Measurements from ENCODE around the gene BIVM.

- TF ChIP-seq CTCF (IDR thresholded peaks at IDR 0.05; ENCODE audit: extremely low read depth in 1 of 2, insufficient read depth in 1 of 2, low read depth in 1 of 2, low read length in 2 of 2): peak in 1 of 2 donors; percentile 10
- peak; percentile 97 for TF ChIP-seq POLR2A (IDR thresholded peaks at IDR 0.05; ENCODE audit: low read depth, low read length)
- TF ChIP-seq EZH2 (IDR thresholded peaks at IDR 0.05; ENCODE audit: borderline replicate concordance, low read depth, low read length, severe bottlenecking): no peak
- TF ChIP-seq POLR2AphosphoS5 (IDR thresholded peaks at IDR 0.05; ENCODE audit: insufficient read depth, low read depth, low read length): peak; percentile 97
- peak; percentile 86 for TF ChIP-seq MAX (IDR thresholded peaks at IDR 0.05; ENCODE audit: insufficient read depth, insufficient read length)
- peak; percentile 7 for TF ChIP-seq FOS (IDR thresholded peaks at IDR 0.05; ENCODE audit: borderline replicate concordance, insufficient read depth, low read length)
- no peak for TF ChIP-seq MYC (IDR thresholded peaks at IDR 0.05; ENCODE audit: low read depth, low read length)
Observed at GRCh38 chr13:102773441-102774213, 25.3 kb upstream of the BIVM start, which contains the start of gene TEX30.
